ENCODE measurements around the gene TMTC1.

TMTC1 gene

DNA sequence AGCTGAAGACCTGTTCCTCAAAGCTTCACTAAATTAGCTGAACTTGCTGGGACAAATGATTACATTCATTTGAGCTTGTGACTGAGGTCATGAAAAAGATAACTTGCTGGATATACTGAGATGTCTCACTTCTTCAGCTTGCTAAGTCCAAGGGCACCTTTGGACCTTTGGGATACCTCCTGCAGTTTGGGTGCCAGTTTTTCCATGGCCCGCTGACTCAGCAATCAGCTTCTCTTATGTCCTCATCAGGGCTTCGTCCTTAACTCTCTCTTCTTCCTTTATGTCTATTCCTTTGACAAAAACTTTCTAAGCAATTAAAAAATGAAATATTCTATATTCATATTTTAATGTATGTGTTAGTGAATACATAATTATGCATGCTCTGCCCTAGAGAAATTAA is 331.9 kb downstream of the TMTC1 start:
- DNase-seq (ENCODE audit: low read depth) = no peak
